ENCODE data around the gene XRN2. TPM values are rescaled to one million over a fixed set of nuclear protein-coding genes. Genes with fewer than 3 reads are reported as not detected.

The XRN2 gene, protein sequence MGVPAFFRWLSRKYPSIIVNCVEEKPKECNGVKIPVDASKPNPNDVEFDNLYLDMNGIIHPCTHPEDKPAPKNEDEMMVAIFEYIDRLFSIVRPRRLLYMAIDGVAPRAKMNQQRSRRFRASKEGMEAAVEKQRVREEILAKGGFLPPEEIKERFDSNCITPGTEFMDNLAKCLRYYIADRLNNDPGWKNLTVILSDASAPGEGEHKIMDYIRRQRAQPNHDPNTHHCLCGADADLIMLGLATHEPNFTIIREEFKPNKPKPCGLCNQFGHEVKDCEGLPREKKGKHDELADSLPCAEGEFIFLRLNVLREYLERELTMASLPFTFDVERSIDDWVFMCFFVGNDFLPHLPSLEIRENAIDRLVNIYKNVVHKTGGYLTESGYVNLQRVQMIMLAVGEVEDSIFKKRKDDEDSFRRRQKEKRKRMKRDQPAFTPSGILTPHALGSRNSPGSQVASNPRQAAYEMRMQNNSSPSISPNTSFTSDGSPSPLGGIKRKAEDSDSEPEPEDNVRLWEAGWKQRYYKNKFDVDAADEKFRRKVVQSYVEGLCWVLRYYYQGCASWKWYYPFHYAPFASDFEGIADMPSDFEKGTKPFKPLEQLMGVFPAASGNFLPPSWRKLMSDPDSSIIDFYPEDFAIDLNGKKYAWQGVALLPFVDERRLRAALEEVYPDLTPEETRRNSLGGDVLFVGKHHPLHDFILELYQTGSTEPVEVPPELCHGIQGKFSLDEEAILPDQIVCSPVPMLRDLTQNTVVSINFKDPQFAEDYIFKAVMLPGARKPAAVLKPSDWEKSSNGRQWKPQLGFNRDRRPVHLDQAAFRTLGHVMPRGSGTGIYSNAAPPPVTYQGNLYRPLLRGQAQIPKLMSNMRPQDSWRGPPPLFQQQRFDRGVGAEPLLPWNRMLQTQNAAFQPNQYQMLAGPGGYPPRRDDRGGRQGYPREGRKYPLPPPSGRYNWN
- total RNA-seq: 42.1 and 46.2 TPM in 2 replicates
- 64.0 TPM for total RNA-seq (2013)
- 19.0 and 21.6 TPM in 2 replicates for polyA plus RNA-seq
- 24.2 and 27.0 TPM in 2 replicates for polyA minus RNA-seq

DNA sequence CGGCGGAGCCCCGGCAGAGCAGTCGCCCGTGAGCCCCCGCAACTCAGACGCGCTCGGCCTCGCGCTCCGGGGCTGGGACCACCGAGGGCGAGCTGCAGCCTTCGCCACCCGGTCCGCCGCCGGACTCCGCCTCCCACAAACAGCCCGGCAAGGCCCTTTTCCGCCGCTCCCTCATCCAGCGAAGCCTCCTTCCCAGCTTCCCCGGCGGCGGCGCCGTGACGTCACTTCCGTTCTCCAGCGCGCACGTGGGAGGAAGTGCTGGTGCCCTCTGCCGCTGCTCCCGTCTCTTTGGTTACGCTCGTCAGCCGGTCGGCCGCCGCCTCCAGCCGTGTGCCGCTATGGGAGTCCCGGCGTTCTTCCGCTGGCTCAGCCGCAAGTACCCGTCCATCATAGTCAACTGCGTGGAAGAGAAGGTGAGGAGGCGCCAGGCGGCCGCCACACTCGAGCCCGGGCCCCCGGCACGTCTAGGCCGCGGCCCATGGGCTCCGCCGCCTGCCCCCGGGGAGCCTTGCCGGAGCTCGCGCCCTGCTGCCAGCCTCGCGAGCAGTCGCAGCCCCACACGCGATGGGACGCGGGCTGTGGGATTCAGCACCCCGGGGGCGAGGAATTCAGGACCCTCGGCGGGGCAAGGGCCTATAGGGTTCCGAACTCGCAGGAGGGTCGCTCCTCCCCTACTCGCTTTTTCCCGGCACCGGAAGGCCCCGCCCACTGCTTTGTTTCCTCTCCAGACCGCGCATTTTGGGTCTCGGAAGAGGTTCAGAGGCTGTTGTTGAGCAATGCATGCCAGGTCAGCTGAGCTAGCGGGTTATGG lies at the start of gene XRN2:
Gene XRN2 (plus strand): TSS at position 271 of the 811 bp plus-strand sequence. CDS start 68 bp downstream, at position 339.
- Histone ChIP-seq H3K27me3 (replicated peaks in 1 of 4; ENCODE audit: control extremely low read depth in 1 of 4, control insufficient read depth in 3 of 4, insufficient read depth in 4 of 4, low read length in 3 of 4) (no peaks in the 10 kb centered on the region), H3K79me2 (ENCODE audit: control insufficient read depth, insufficient read depth, low read length) (peaks cover 48% of the 10 kb centered on the region), H3K9me3 (ENCODE audit: control extremely low read depth in 1 of 3, control insufficient read depth in 2 of 3, insufficient read depth in 1 of 3, low read length in 2 of 3) (no peaks in the 10 kb centered on the region), H3K4me2 (replicated peaks; ENCODE audit: low read depth, low read length, poor library complexity, severe bottlenecking) (peak within 1 kb of the TSS; percentile 93), H2AFZ (ENCODE audit: insufficient read depth, low read depth, low read length, poor library complexity, severe bottlenecking) (peak within 1 kb of the TSS; percentile 96), H3K9ac (ENCODE audit: low read length) (peak within 1 kb of the TSS; percentile 81), H3K36me3 (replicated peaks in 1 of 2; ENCODE audit: control extremely low read depth in 1 of 2, control insufficient read depth in 1 of 2, extremely low read depth in 1 of 2, insufficient read depth in 2 of 2, low read length in 1 of 2) (peaks cover under 1 to 4% of the 10 kb centered on the region in 2 experiments), H4K20me1 (ENCODE audit: control insufficient read depth, insufficient read depth, low read length, poor library complexity, severe bottlenecking) (peaks cover 24% of the 10 kb centered on the region), H3K4me1 (ENCODE audit: control insufficient read depth in 2 of 2, insufficient read depth in 2 of 2, low read length in 2 of 2) (peaks cover 17 to 21% of the 10 kb centered on the region in 2 donors), H3K4me3 (ENCODE audit: control extremely low read depth in 1 of 5, extremely low read depth in 1 of 5, insufficient read depth in 1 of 5, low read depth in 2 of 5, low read length in 4 of 5) (peak within 1 kb of the TSS; percentile 66 to 93 (median 85)), H3K27ac (ENCODE audit: low read length in 2 of 2) (peak within 1 kb of the TSS; percentile 71 to 91)
- intact Hi-C loops (cut with micrococcal nuclease): loop anchor here (5.0 to 10.0 kb wide), 5 partner anchors 92 to 1286 kb away; partner anchors contain the start of genes CFAP61, CRNKL1, KIZ and NAA20
- ATAC-seq (ENCODE audit: low read depth) (peak; percentile 84), DNase-seq (peak; percentile 96)
- TF ChIP-seq EZH2 (IDR thresholded peaks at IDR 0.05; ENCODE audit: borderline replicate concordance, insufficient read depth, low read depth, low read length, poor library complexity, severe bottlenecking): no peak
- TF ChIP-seq, protein P1, sequence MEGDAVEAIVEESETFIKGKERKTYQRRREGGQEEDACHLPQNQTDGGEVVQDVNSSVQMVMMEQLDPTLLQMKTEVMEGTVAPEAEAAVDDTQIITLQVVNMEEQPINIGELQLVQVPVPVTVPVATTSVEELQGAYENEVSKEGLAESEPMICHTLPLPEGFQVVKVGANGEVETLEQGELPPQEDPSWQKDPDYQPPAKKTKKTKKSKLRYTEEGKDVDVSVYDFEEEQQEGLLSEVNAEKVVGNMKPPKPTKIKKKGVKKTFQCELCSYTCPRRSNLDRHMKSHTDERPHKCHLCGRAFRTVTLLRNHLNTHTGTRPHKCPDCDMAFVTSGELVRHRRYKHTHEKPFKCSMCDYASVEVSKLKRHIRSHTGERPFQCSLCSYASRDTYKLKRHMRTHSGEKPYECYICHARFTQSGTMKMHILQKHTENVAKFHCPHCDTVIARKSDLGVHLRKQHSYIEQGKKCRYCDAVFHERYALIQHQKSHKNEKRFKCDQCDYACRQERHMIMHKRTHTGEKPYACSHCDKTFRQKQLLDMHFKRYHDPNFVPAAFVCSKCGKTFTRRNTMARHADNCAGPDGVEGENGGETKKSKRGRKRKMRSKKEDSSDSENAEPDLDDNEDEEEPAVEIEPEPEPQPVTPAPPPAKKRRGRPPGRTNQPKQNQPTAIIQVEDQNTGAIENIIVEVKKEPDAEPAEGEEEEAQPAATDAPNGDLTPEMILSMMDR (IDR thresholded peaks at IDR 0.05): no peak
- Mint-ChIP-seq H3K4me3 (peak within 1 kb of the TSS; percentile 99), H3K27ac (peak within 1 kb of the TSS; percentile 99), H3K4me1 (peaks cover 29% of the 10 kb centered on the region), H3K9me3 (ENCODE audit: insufficient read depth) (no peaks in the 10 kb centered on the region), H3K27me3 (no peaks in the 10 kb centered on the region)
- under 1% methylated on average over 87 of the region's 87 CpGs for WGBS (ENCODE audit: insufficient coverage)
- ChIA-PET POLR2A (no interaction called here), CTCF (interaction anchor here (1.0 to 1.3 kb wide), 2 partner anchors 22 to 68 kb away, joined by 3 read pairs; no protein-coding TSS in a partner anchor)
